K562 (cell line): ENCODE results near the gene FAM180B. TPM values are rescaled to one million over a fixed set of nuclear protein-coding genes. Genes with fewer than 3 reads are reported as not detected.

ENCODE experiments used
- ATAC-seq: fragments of 200-7000 bp; cut with Tn5 transposase; 3 replicates; pipeline ENCODE4 v1.9.1; 2020; ENCODE audit warnings: moderate library complexity
- BruUV-seq: library from RNA; stranded (reverse); fragments of 400-500 nt; replicated peaks from 2 replicates; lab custom pipeline; 2021; lab: Mats Ljungman, UMichigan
- CTCF ChIA-PET: fragments of 300-600 bp; formaldehyde crosslinking; extraction: SDS; loops from one replicate; lab custom pipeline; 2021; ENCODE audit warnings: low intra/inter-chr PET ratio; lab: Yijun Ruan, JAX
- POLR2A ChIA-PET: fragments of 300-600, 350-650 bp; sonication (Branson Sonifier 250); formaldehyde crosslinking; extraction: SDS; loops from one replicate; lab custom pipeline; 2021; ENCODE audit warnings: antibody characterized with exemption, inconsistent platforms; lab: Yijun Ruan, JAX
- DNase-seq, 4 experiments: peaks; one replicate each; pipeline versions ENCODE4 v3.0.0 to v3.0.0-alpha.2; 2011 to 2018; ENCODE audit warnings: low spot score in 3 of 4, mixed read lengths in 3 of 4; ENCODE audit errors: extremely low read depth in 1 of 4
- FAIRE-seq: peaks from 2 replicates; lab custom pipeline; 2011; peaks lifted over from hg19 to GRCh38; lab: Jason Lieb, UNC
- H2AFZ ChIP-seq: 2 replicates; pipeline ENCODE4 v1.6.0; 2011; ENCODE audit warnings: low read depth, low read length, control low read depth, inconsistent platforms
- H3K27ac ChIP-seq: fragments of 200-600 bp; 3 replicates; pipeline ENCODE4 v1.8.0; 2011; ENCODE audit warnings: low read depth, mild to moderate bottlenecking, control low read depth, inconsistent platforms, low read length, moderate library complexity, mixed read lengths; ENCODE audit errors: extremely low read depth
- H3K27me3 ChIP-seq, 2 experiments: fragments of 300-600 bp in 1 of 2; 2 replicates in 1 of 2; 3 replicates in 1 of 2; pipeline versions ENCODE4 v1.6.0 to v1.8.0; 2011; ENCODE audit warnings: inconsistent platforms in 2 of 2, low read length in 2 of 2, mild to moderate bottlenecking in 1 of 2, mixed read lengths in 1 of 2, moderate library complexity in 1 of 2; ENCODE audit not compliant: control insufficient read depth in 2 of 2, insufficient read depth in 2 of 2
- H3K36me3 ChIP-seq: fragments of 300-600 bp; 3 replicates; pipeline ENCODE4 v1.8.0; 2011; ENCODE audit warnings: mild to moderate bottlenecking, low read length, inconsistent platforms; ENCODE audit not compliant: control insufficient read depth, insufficient read depth
- H3K4me1 ChIP-seq, 2 experiments: fragments of 200-600 bp in 1 of 2; replicated peaks in 1 of 2; 2 replicates in 1 of 2; 3 replicates in 1 of 2; pipeline versions ENCODE4 v1.5.1 to v1.8.0; 2011; ENCODE audit warnings: inconsistent platforms in 2 of 2, low read length in 2 of 2, mild to moderate bottlenecking in 1 of 2, mixed read lengths in 1 of 2, moderate library complexity in 1 of 2; ENCODE audit not compliant: control insufficient read depth in 2 of 2, insufficient read depth in 2 of 2
- H3K4me2 ChIP-seq: 2 replicates; pipeline ENCODE4 v1.6.1; 2011; ENCODE audit warnings: low read length, control low read depth, inconsistent platforms, mixed read lengths; ENCODE audit not compliant: insufficient read depth
- H3K4me3 ChIP-seq: fragments of 200-600 bp; sonication (generic), shearing (Covaris generic); 2 replicates; pipeline ENCODE4 v1.5.1; 2016; ENCODE audit warnings: control low read depth, inconsistent platforms
- H3K79me2 ChIP-seq: fragments of 200-600 bp; 3 replicates; pipeline ENCODE4 v1.8.0; 2011; ENCODE audit warnings: low read length, inconsistent platforms; ENCODE audit not compliant: control insufficient read depth, insufficient read depth
- H3K9ac ChIP-seq, 2 experiments: 2 replicates each; pipeline versions ENCODE4 v1.6.0 to v1.6.1; 2011; ENCODE audit warnings: low read depth in 2 of 2, low read length in 2 of 2, control low read depth in 1 of 2, inconsistent platforms in 1 of 2, mild to moderate bottlenecking in 1 of 2, mixed read lengths in 1 of 2; ENCODE audit not compliant: insufficient read depth in 1 of 2
- H3K9me1 ChIP-seq: one replicate; pipeline ENCODE4 v1.6.0; 2011; ENCODE audit warnings: inconsistent platforms, mild to moderate bottlenecking, low read length, moderate library complexity; ENCODE audit not compliant: control insufficient read depth, insufficient read depth
- H3K9me3 ChIP-seq: replicated peaks from 2 replicates; pipeline ENCODE4 v1.5.1; 2011; ENCODE audit warnings: low read depth, low read length, inconsistent platforms; ENCODE audit not compliant: control insufficient read depth, insufficient read depth
- H4K20me1 ChIP-seq: replicated peaks from 2 replicates; pipeline ENCODE4 v1.6.1; 2011; ENCODE audit warnings: low read length, inconsistent platforms, mixed read lengths; ENCODE audit not compliant: control insufficient read depth, insufficient read depth
- CBX8 ChIP-seq: fragments of 200-600 bp; sonication (generic); IDR thresholded peaks from 2 replicates; pipeline ENCODE4 v1.6.1; 2012; ENCODE audit warnings: borderline replicate concordance, mixed run types, low read depth, mild to moderate bottlenecking, moderate library complexity, mixed read lengths, low read length, control low read depth, inconsistent platforms; ENCODE audit not compliant: poor library complexity, severe bottlenecking; ENCODE audit errors: extremely low read depth
- HNRNPLL ChIP-seq: fragments of 200-400 bp; formaldehyde crosslinking; IDR thresholded peaks from 2 replicates; pipeline ENCODE4 v1.6.1; 2017; ENCODE audit warnings: low read length, low read depth, mild to moderate bottlenecking; ENCODE audit not compliant: poor library complexity, severe bottlenecking
- KDM1A ChIP-seq, 2 experiments: fragments of 450-650 bp; IDR thresholded peaks; 2 replicates each; pipeline ENCODE4 v1.6.1; 2016; ENCODE audit warnings: mild to moderate bottlenecking in 2 of 2
- MTA3 ChIP-seq: fragments of 450-650 bp; formaldehyde crosslinking; IDR thresholded peaks from 2 replicates; pipeline ENCODE4 v1.6.1; 2017; ENCODE audit warnings: mild to moderate bottlenecking, borderline replicate concordance
- NR2C2 ChIP-seq, 2 experiments: fragments of 200-800 bp in 1 of 2; sonication (Bioruptor generic) in 1 of 2; sonication (generic) in 1 of 2; formaldehyde crosslinking in 1 of 2; IDR thresholded peaks; 2 replicates each; pipeline versions ENCODE4 v1.6.1 to v1.8.0; 2016 to 2022; ENCODE audit warnings: mild to moderate bottlenecking in 1 of 2, missing compliant biosample characterization in 1 of 2, missing genetic modification characterization in 1 of 2, missing genetic modification reagents in 1 of 2
- RAD51 ChIP-seq: fragments of 450-650 bp; IDR thresholded peaks from 2 replicates; pipeline ENCODE4 v1.7.1; 2016; ENCODE audit warnings: low read depth, mild to moderate bottlenecking, borderline replicate concordance
- RBM39 ChIP-seq: fragments of 200-400 bp; formaldehyde crosslinking; optimal IDR thresholded peaks from 2 replicates; pipeline ENCODE3; 2018; ENCODE audit warnings: low read depth, low read length
- SIN3B ChIP-seq: fragments of 450-650 bp; IDR thresholded peaks from 2 replicates; pipeline ENCODE4 v1.6.1; 2017; ENCODE audit warnings: low read depth, mild to moderate bottlenecking, moderate library complexity
- SP2 ChIP-seq: IDR thresholded peaks from 2 replicates; pipeline ENCODE4 v1.6.1; 2011; ENCODE audit warnings: mild to moderate bottlenecking, low read depth, low read length, moderate library complexity; ENCODE audit not compliant: poor library complexity, severe bottlenecking; ENCODE audit errors: extremely low read depth
- ZFPM2 ChIP-seq: fragments of 250-450 bp; sonication (Bioruptor Pico); IDR thresholded peaks from 2 replicates; pipeline ENCODE4 v1.5.1; 2022; ENCODE audit warnings: mild to moderate bottlenecking
- ZNF274 ChIP-seq: IDR thresholded peaks from 2 replicates; pipeline ENCODE4 v1.6.1; 2011; ENCODE audit warnings: low read depth, mild to moderate bottlenecking, low read length, moderate library complexity, borderline replicate concordance
- ZNF3 ChIP-seq: fragments of 250-450 bp; sonication (Bioruptor Pico); IDR thresholded peaks from 2 replicates; pipeline ENCODE4 v1.5.0; 2021; ENCODE audit warnings: mild to moderate bottlenecking, moderate library complexity
- ZNF347 ChIP-seq: fragments of 450-650 bp; formaldehyde crosslinking; IDR thresholded peaks from 2 replicates; pipeline ENCODE4 v1.4.0; 2020; ENCODE audit warnings: low read depth, mild to moderate bottlenecking, moderate library complexity
- ZNF398 ChIP-seq: fragments of 250-450 bp; sonication (Bioruptor Pico); IDR thresholded peaks from 2 replicates; pipeline ENCODE4 v1.8.0; 2021; ENCODE audit warnings: moderate library complexity, mild to moderate bottlenecking, inconsistent platforms
- ZNF668 ChIP-seq: fragments of 250-450 bp; sonication (Bioruptor Pico); IDR thresholded peaks from 2 replicates; pipeline ENCODE4 v1.8.0; 2022; ENCODE audit warnings: mild to moderate bottlenecking, inconsistent platforms
- WGBS: fragments of 100-300 bp; shearing (Covaris generic); methylation state at CpG from one replicate; pipeline ENCODE4 v1.1.6; 2016; ENCODE audit warnings: low coverage, mixed read lengths; ENCODE audit not compliant: insufficient coverage; ENCODE audit errors: missing lambda C conversion rate; 5-methylcytosine and 5-hydroxymethylcytosine counted together
- in situ Hi-C: fragments of 300-500 bp; cut with MboI; formaldehyde crosslinking; loops from 4 replicates; pipeline ENCODE4 v1.15.0; 2018; ENCODE audit warnings: inconsistent platforms, mixed read lengths
- intact Hi-C: fragments of 100-400 bp; cut with micrococcal nuclease; formaldehyde crosslinking; loops from 2 replicates; pipeline ENCODE4 v1.14.2; 2022
- polyA plus RNA-seq, 8 experiments: library from polyadenylated mRNA; depleted of rRNA in 4 of 8; stranded (reverse) in 5 of 8; unstranded in 3 of 8; fragments of >200 nt; fragmentation: Nextera tagmentation in 2 of 8; fragmentation: Illumina TruSeq in 1 of 8; extraction: Ambion mirVana in 2 of 8; extraction: Trizol in 1 of 8; gene quantifications; 2 replicates each; pipeline versions ENCODE4 v1.2.1 to v1.2.3, GENCODE V29; 2011 to 2014; ENCODE audit warnings: inconsistent platforms in 1 of 8, missing spikeins in 1 of 8
- total RNA-seq, 7 experiments: library from RNA; depleted of rRNA in 6 of 7; stranded (reverse); fragments of >200 nt in 6 of 7; fragmentation: Illumina TruSeq in 2 of 7; extraction: Trizol in 2 of 7; gene quantifications; 2 replicates each; pipeline versions ENCODE4 v1.2.1 to v1.2.3, GENCODE V29; 2011 to 2021; ENCODE audit warnings: low replicate concordance in 1 of 7
- TF ChIP-seq, protein P1 (sequence below): fragments of 250-450 bp; sonication (Bioruptor Pico); IDR thresholded peaks from 2 replicates; pipeline ENCODE4 v1.5.0; 2022; ENCODE audit warnings: mild to moderate bottlenecking
- TF ChIP-seq, protein P2 (sequence below): fragments of 450-650 bp; IDR thresholded peaks from 2 replicates; pipeline ENCODE4 v1.6.1; 2016; ENCODE audit warnings: antibody characterized with exemption

FAM180B gene
- total and polyA plus RNA-seq, 9 of the 15 experiments (the other 6 are each of a cell fraction or from before 2014, with no cell fraction given), result 0.05 to 0.14 TPM; not detected in 7

DNA sequence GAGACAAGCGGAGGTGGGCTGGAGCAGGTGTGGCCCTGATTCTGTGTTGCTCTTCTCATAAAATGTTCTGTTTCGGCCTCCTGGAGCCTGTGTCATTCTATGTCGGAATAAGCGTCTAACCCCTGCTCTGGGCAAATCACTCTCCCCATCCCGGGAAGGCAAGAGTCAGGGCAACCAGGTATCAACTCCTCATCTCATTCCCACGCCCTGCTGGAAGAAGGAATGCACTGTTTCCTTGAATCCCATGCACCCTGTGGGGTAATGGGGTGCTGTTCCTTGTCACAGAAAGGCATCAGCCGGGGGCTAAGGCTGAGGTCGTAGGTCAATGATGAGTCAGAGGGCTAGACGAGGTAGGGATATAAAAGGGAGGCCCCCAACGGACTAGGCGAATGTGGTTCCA lies 2.6 kb downstream of the FAM180B start:
- Histone ChIP-seq H3K27me3 (peaks cover 13 to 18% of the 10 kb centered on the region in 2 experiments), H4K20me1 (no peaks in the 10 kb centered on the region), H3K9me1 (no peaks in the 10 kb centered on the region), H3K79me2 (no peaks in the 10 kb centered on the region), H3K9me3 (no peaks in the 10 kb centered on the region), H3K4me1 (peaks cover 0 to 18% of the 10 kb centered on the region in 2 experiments; a peak in 2 of 5 replicates), H3K27ac (no peak overlapping the region), H3K9ac (no peak overlapping the region), H2AFZ (no peak overlapping the region), H3K36me3 (peaks cover 11% of the 10 kb centered on the region; the same call in 1 of the 3 replicates), H3K4me3 (no peak overlapping the region), H3K4me2 (no peak overlapping the region)
- POLR2A ChIA-PET, result interaction anchor here (0.6 to 1.5 kb wide), 2 partner anchors 12 to 14 kb away, joined by 3 read pairs; no protein-coding TSS in a partner anchor
- no peak for ATAC-seq
- in situ Hi-C loops (no loop called here), intact Hi-C loops (no loop called here)
- 57% methylated on average over 8 of the region's 11 CpGs for WGBS
- CTCF ChIA-PET, result no interaction called here
- no peak for FAIRE-seq
- no TSS peak for BruUV-seq
- TF ChIP-seq ZNF668 (CRISPR knock-in tag) (no peak), ZNF398 (CRISPR knock-in tag) (no peak), RAD51 (no peak), MTA3 (no peak), NR2C2 (CRISPR knock-in tag; IDR thresholded peaks at IDR 0.05) (no peak), NR2C2 (tag; IDR thresholded peaks at IDR 0.05) (no peak), SIN3B (no peak), HNRNPLL (no peak), ZNF274 (no peak), KDM1A (IDR thresholded peaks at IDR 0.05) (no peak), ZNF3 (CRISPR knock-in tag) (no peak), ZNF347 (CRISPR knock-in tag) (no peak), CBX8 (no peak), RBM39 (no peak), ZFPM2 (CRISPR knock-in tag) (no peak), SP2 (no peak)
- TF ChIP-seq, protein P1, sequence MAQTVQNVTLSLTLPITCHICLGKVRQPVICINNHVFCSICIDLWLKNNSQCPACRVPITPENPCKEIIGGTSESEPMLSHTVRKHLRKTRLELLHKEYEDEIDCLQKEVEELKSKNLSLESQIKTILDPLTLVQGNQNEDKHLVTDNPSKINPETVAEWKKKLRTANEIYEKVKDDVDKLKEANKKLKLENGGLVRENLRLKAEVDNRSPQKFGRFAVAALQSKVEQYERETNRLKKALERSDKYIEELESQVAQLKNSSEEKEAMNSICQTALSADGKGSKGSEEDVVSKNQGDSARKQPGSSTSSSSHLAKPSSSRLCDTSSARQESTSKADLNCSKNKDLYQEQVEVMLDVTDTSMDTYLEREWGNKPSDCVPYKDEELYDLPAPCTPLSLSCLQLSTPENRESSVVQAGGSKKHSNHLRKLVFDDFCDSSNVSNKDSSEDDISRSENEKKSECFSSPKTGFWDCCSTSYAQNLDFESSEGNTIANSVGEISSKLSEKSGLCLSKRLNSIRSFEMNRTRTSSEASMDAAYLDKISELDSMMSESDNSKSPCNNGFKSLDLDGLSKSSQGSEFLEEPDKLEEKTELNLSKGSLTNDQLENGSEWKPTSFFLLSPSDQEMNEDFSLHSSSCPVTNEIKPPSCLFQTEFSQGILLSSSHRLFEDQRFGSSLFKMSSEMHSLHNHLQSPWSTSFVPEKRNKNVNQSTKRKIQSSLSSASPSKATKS (CRISPR knock-in tag), result no peak
- TF ChIP-seq, protein P2, sequence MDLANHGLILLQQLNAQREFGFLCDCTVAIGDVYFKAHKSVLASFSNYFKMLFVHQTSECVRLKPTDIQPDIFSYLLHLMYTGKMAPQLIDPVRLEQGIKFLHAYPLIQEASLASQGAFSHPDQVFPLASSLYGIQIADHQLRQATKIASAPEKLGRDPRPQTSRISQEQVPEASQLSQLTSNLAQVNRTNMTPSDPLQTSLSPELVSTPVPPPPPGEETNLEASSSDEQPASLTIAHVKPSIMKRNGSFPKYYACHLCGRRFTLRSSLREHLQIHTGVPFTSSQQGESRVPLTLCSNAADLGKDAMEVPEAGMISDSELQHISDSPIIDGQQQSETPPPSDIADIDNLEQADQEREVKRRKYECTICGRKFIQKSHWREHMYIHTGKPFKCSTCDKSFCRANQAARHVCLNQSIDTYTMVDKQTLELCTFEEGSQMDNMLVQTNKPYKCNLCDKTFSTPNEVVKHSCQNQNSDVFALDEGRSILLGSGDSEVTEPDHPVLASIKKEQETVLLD, result no peak
- DNase-seq, result no peak
